GM12801 (cell line): ENCODE results near the gene KIF26A.

Experiments
- TF ChIP-seq, protein P1 (sequence below): IDR thresholded peaks from one replicate; pipeline ENCODE4 v1.5.1; 2011; ENCODE audit warnings: control low read depth; ENCODE audit not compliant: insufficient read length; ENCODE audit errors: extremely low read depth

KIF26A gene

DNA sequence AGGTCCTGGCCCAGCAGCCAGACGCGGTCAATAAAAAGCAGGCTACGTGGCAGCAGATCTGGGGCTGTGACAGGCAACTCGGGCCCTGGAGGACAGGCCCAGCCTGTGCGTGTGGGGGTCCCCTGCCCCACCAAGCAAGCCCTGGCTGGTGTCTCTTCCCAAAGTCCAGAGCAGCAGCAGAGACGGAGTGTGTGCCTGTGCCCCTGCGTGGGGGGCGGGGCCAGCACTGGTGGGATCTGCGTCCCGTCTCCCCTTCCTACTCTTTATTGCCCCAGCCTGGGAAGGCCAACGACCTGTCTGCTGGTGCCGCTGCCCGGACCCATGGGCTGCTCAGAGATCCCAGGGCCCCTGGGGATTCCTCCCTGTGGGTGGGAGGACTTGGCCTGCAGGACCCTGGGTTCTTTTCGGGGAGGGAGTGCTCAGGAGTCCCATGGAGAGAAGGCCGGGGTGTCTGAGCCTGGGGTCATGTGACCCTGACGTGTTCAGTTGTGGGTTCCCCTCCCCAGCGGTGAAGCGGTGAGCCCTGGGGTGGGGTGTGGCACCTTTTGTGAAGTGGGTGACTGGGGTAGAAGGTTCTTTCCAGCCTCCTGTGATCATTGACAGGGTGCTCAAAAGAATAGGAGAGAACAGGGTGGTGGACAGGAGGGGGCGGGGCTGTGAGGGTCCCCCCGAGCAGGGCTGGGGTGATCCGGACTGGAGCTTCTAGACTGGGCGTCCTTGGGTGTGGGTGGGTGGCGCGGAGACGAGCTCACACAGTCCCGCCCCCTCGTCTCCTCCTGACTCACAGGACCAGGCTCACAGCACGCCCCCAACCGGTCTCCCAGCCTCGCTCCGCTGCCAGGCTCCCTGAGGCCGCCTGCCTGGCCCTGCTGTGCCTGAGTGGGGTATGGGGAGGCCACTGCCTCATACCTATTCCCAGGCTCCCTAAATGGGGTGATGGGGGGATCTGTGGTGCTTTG, 30.5 kb upstream of the KIF26A start:
- TF ChIP-seq, protein P1, sequence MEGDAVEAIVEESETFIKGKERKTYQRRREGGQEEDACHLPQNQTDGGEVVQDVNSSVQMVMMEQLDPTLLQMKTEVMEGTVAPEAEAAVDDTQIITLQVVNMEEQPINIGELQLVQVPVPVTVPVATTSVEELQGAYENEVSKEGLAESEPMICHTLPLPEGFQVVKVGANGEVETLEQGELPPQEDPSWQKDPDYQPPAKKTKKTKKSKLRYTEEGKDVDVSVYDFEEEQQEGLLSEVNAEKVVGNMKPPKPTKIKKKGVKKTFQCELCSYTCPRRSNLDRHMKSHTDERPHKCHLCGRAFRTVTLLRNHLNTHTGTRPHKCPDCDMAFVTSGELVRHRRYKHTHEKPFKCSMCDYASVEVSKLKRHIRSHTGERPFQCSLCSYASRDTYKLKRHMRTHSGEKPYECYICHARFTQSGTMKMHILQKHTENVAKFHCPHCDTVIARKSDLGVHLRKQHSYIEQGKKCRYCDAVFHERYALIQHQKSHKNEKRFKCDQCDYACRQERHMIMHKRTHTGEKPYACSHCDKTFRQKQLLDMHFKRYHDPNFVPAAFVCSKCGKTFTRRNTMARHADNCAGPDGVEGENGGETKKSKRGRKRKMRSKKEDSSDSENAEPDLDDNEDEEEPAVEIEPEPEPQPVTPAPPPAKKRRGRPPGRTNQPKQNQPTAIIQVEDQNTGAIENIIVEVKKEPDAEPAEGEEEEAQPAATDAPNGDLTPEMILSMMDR, result no peak

DNA sequence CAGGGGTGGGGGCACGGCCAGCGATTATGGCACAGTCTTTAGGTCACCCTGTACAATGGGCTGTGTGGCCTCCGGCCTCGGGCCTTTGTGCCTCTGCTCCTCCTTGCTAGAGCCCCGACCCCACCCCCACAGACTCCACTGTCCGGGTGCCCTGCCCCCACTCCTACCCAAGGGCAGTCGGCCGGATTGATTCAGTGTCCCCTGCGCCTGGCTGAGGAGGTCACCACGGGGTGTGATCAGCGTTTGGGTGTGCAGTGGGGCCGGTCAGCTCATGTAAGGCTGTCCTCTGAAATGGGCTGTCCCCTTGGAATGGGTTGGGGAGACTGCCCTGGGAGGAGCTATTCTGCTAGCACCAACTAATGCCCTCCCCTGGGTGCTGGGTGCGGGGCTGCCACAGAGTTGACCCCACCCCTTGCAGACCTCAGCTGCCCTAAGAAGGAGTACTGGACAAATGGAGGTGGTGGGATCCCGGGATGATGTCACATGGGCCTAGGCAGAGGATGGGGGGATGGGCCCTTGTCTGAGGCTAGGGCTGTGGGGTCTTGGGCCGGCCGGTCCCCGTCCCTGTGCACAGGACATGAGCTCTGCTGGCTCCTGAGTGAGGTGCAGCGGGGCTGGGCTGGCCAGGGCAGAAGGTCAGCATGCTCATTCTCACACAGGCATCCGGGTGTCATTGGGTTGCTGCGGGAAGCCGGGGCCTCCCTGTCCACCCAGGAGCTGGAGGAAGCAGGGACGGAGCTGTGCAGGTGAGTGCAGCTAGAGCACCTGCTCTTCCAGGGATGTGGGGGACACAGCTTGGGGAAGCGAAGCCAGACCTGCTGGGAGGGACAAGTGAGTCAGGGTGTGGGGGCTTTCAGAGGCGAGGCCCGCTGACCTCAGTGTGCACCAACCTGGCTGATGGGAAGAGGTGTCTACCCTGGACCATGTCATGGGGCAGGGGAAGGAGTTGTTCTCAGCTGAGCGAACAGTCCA, 29.5 kb upstream of the KIF26A start:
- TF ChIP-seq, protein P1, result no peak

DNA sequence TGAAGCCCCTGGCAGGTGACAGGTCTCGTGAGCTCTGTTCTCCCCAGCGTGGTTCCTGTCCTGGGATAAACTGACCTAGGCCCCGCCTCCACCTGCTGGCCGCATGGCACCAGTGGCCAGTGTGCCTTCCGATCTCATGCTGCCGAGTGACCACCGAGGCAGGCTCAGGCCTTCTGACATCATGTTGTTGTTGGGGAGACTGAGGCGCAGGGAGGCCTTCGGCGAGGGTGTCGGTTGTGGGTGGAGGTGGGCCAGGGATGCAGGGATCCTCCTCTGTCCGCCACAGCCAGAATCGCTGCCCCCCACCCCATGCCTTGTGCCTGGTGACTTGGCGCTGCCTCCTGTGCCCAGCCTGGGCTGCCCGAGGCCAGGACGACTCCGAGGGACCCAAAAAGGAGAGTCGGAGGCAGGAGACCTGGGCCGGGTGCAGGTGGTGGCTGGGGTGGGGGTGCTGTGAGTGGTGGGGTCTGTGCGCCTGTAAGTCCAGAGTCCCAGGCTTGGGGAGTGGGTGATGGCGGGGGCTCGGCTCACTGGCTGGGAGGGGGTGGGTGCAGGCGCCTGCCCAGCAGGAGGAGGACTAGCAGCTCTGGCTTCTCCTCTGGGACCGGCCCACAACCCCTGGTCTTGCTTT, 28.5 kb upstream of the KIF26A start:
- TF ChIP-seq, protein P1, result no peak

DNA sequence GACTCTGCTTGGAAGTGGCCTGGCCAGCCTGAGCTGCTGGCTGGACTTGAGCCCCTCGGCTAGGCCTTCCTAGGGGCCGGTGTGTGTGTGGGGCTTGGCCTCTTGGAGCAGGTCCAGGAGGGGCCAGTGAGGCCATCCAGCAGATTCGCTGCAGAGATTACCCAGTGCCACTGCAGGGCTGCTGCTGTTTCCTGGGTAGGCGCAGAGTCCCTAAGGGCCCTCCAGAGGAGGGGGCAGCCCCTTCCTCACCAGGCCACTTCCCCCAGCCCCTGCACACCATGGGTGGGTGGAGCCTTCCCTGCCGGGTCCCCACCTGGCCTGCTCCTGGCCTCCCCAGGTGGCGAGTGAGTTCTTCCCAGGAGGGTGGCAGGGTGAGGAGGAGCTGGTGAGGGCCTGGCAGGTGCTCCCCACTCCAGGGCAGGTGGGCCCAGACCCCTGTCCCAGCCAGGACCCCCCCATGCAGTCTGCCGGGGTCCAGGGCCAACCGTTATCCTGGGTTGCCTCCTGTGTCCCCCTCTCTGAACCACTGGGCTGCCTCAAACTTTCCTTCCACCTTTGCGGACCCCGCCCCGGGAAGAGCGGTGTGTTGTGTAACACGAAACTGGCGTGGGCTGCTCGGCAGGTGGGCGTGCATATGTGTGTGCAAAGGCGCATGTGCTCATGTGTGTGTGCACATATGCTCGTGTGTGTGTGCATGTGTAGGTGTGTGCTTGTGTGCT, 27.7 kb upstream of the KIF26A start:
- TF ChIP-seq, protein P1, result no peak

DNA sequence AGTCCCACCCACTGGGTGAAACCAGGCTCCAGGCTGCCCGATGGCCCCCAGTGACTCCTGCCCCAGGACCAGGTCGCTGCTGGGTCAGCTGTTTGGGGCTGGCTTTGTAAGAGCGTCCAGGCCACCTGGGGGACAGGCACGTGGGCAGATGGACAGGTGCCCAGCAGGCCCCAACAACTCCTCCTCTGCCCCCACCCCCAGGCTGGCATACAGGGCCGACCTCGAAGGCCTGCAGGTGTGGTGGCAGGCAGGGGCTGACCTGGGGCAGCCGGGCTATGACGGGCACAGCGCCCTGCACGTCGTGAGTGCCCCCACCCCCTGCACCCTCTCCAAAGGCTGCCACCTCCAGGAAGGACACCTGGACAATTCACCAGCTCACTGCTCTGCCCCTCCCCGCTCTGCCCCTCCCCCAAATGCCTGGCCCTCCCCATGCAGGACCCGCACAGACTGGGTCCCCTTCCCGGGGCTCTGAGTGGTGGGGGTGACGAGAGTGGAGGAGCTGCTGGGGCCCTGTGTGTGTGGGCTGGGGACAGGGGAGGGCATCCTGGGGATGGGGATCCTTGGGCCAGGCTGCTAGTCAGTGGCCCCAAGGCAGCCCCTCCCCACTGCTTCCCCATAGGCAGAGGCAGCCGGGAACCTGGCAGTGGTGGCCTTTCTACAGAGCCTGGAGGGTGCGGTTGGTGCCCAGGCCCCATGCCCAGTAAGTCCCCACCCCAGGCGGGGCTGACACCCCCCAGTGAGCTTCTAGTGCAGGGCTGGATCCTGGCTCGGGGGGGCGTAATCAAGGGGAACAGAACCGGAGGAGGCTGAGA, 26.9 kb upstream of the KIF26A start:
- TF ChIP-seq, protein P1, result no peak

DNA sequence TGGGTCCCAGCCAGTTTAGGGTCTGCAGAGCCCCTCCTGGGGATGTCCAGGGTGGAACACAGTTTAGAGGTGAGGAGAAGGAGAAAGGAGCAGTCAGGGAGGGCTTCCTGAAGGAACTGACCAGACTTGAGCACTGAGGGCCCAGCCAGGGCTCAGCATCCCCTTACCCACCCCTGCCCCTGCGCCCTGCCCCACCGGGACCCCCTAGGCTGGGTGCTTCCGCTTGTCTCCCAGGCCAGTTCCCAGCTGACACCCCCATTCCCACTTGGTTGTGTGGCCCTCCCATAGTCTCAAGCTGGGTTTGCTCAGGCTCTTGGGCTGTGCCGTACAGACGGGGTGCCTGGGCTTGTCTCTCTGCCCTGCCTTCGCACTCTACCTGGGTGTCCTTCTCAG, 26.3 kb upstream of the KIF26A start:
- TF ChIP-seq, protein P1, result no peak
